ENCODE data around the gene VWA5B1. TPM values are rescaled to one million over a fixed set of nuclear protein-coding genes. Genes with fewer than 3 reads are reported as not detected.

The VWA5B1 gene
- total and polyA plus RNA-seq, 2 of the 8 experiments (the other 6 are each of a cell fraction or from before 2014, with no cell fraction given) = 0.54 to 2.3 TPM

DNA sequence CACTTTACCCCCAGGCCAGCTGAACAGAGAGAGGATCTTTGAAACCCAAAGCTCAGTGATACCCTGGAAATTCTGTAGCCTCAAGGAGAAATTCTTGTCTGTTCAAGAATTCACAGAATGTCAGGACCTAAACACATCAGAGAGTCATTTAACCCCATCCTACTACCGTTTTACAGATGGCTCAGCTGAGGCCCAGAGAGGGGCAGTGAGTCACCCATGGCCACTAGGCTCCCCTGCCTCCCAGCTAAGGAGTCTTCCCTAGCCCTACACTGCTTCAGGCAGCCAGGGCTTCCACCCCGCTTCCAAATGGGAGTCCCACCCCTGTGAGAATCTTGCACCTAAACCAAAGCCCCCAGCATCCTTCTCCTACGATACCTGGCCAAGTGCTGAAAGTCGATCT, 28.3 kb downstream of the VWA5B1 start:
- Histone ChIP-seq H4K91ac (replicated peaks; ENCODE audit: insufficient read length, low read length) (no peak overlapping the region), H3K36me3 (ENCODE audit: control insufficient read depth in 2 of 4, insufficient read depth in 4 of 4, low read length in 3 of 4) (no peaks in the 10 kb centered on the region), H2BK12ac (ENCODE audit: low read depth, low read length) (no peak overlapping the region), H3K27me3 (replicated peaks in 1 of 4; ENCODE audit: control insufficient read depth in 3 of 4, extremely low read depth in 1 of 4, insufficient read depth in 3 of 4, low read length in 3 of 4) (no peaks in the 10 kb centered on the region), H3K9ac (replicated peaks in 1 of 4; ENCODE audit: extremely low read depth in 1 of 4, low read depth in 3 of 4, low read length in 3 of 4) (no peak overlapping the region), H2BK120ac (replicated peaks; ENCODE audit: low read depth, low read length) (no peak overlapping the region), H3K79me1 (ENCODE audit: low read depth, low read length) (no peaks in the 10 kb centered on the region), H3K9me3 (ENCODE audit: insufficient read depth in 2 of 2, low read depth in 1 of 2, low read length in 1 of 2) (no peaks in the 10 kb centered on the region), H4K20me1 (replicated peaks in 1 of 2; ENCODE audit: control insufficient read depth in 1 of 2, insufficient read depth in 2 of 2, low read length in 2 of 2) (no peaks in the 10 kb centered on the region), H3K27ac (ENCODE audit: low read depth, low read length) (no peak overlapping the region), H3K4me2 (ENCODE audit: insufficient read depth in 1 of 2, low read depth in 2 of 2, low read length in 2 of 2) (no peak overlapping the region), H3K56ac (replicated peaks; ENCODE audit: insufficient read length, low read depth, low read length) (no peak overlapping the region), H4K8ac (ENCODE audit: extremely low read depth, insufficient read depth, low read length) (no peak overlapping the region), H3K79me2 (ENCODE audit: control insufficient read depth in 1 of 2, insufficient read depth in 2 of 2, low read length in 2 of 2) (no peaks in the 10 kb centered on the region), H2AK5ac (ENCODE audit: low read depth, low read length) (no peak overlapping the region), H2AFZ (ENCODE audit: low read length) (no peak overlapping the region), H3K4me3 (ENCODE audit: extremely low read depth in 1 of 4, insufficient read depth in 2 of 4, low read depth in 3 of 4, low read length in 4 of 4) (no peak overlapping the region), H3K4ac (replicated peaks; ENCODE audit: insufficient read length, low read depth, low read length) (no peak overlapping the region), H3K4me1 (replicated peaks in 1 of 4; ENCODE audit: control insufficient read depth in 3 of 4, insufficient read depth in 4 of 4, low read length in 3 of 4) (no peaks in the 10 kb centered on the region), H3K23ac (ENCODE audit: insufficient read length) (no peak overlapping the region), H4K5ac (ENCODE audit: insufficient read length, low read depth, low read length) (no peak overlapping the region), H3K14ac (ENCODE audit: insufficient read length) (no peak overlapping the region), H2BK15ac (ENCODE audit: low read length) (no peak overlapping the region), H3K23me2 (ENCODE audit: low read depth, low read length) (no peaks in the 10 kb centered on the region), H3K18ac (ENCODE audit: extremely low read depth, low read length) (no peak overlapping the region), H2BK20ac (ENCODE audit: low read length) (no peak overlapping the region), H2BK5ac (ENCODE audit: low read depth, low read length) (no peak overlapping the region)
- FAIRE-seq (no peak), DNase-seq (ENCODE audit: low read depth in 1 of 2, low spot score in 2 of 2) (no peak)
- TF ChIP-seq SP4 (IDR thresholded peaks at IDR 0.05; ENCODE audit: low read length) = no peak
- TF ChIP-seq CREB1 (IDR thresholded peaks at IDR 0.05) = no peak
- no peak for TF ChIP-seq BCL11A (IDR thresholded peaks at IDR 0.05; ENCODE audit: low read depth in 2 of 2, low read length in 2 of 2)
- no peak for TF ChIP-seq SAP30 (IDR thresholded peaks at IDR 0.05; ENCODE audit: insufficient read depth, insufficient replicate concordance, low read length)
- TF ChIP-seq ZNF274 (IDR thresholded peaks at IDR 0.05; ENCODE audit: borderline replicate concordance, extremely low read depth, low read length) = no peak
- TF ChIP-seq CBX8 (IDR thresholded peaks at IDR 0.05; ENCODE audit: borderline replicate concordance, low read depth, low read length) = no peak
- TF ChIP-seq TEAD4 (IDR thresholded peaks at IDR 0.05; ENCODE audit: low read depth, low read length) = no peak
- no peak for TF ChIP-seq JUN (IDR thresholded peaks at IDR 0.05; ENCODE audit: low read depth, low read length)
- no peak for TF ChIP-seq YY1 (IDR thresholded peaks at IDR 0.05; ENCODE audit: low read depth, low read length)
- TF ChIP-seq TBP (IDR thresholded peaks at IDR 0.05; ENCODE audit: low read depth, low read length) = no peak
- ChIA-PET CTCF (ENCODE audit: partially characterized antibody) (interaction anchor here (1.8 kb wide), 1 partner anchor 11 kb away, joined by 6 read pairs; no protein-coding TSS in a partner anchor), POLR2A (ENCODE audit: partially characterized antibody) (no interaction called here)
- 85% methylated on average over 4 of the region's 4 CpGs; no CpG with 5 or more reads in 1 of the 2 experiments for WGBS, 2 experiments (ENCODE audit: extremely low coverage in 1 of 2, insufficient coverage in 1 of 2, insufficient read length in 1 of 2, insufficient replicate concordance in 2 of 2, low coverage in 1 of 2, low lambda C conversion rate in 2 of 2, missing lambda C conversion rate in 1 of 2)

All from H1 (cell line).